Suprapubic skin (tissue), 4 donors: ENCODE measurements around the gene MED27.

Experiments
- POLR2A ChIP-seq, 2 donors: fragments of 450-650 bp; IDR thresholded peaks; one replicate each; pipeline ENCODE4 v1.6.1; 2017; ENCODE audit warnings: antibody characterized with exemption in 2 of 2, mild to moderate bottlenecking in 2 of 2, moderate library complexity in 2 of 2
- POLR2AphosphoS5 ChIP-seq, 3 donors: sonication (generic); formaldehyde crosslinking; IDR thresholded peaks; one replicate each; pipeline ENCODE4 v1.6.1; 2017; ENCODE audit warnings: antibody characterized with exemption in 3 of 3
- TF ChIP-seq, protein P1 (sequence below), 2 donors: fragments of 200-600 bp in 1 of 2; fragments of 450-650 bp in 1 of 2; sonication (generic) in 1 of 2; IDR thresholded peaks; one replicate each; pipeline ENCODE4 v1.5.1; 2016 to 2019; ENCODE audit warnings: antibody characterized with exemption in 2 of 2, mild to moderate bottlenecking in 1 of 2, moderate library complexity in 1 of 2

- TF ChIP-seq, protein P1, sequence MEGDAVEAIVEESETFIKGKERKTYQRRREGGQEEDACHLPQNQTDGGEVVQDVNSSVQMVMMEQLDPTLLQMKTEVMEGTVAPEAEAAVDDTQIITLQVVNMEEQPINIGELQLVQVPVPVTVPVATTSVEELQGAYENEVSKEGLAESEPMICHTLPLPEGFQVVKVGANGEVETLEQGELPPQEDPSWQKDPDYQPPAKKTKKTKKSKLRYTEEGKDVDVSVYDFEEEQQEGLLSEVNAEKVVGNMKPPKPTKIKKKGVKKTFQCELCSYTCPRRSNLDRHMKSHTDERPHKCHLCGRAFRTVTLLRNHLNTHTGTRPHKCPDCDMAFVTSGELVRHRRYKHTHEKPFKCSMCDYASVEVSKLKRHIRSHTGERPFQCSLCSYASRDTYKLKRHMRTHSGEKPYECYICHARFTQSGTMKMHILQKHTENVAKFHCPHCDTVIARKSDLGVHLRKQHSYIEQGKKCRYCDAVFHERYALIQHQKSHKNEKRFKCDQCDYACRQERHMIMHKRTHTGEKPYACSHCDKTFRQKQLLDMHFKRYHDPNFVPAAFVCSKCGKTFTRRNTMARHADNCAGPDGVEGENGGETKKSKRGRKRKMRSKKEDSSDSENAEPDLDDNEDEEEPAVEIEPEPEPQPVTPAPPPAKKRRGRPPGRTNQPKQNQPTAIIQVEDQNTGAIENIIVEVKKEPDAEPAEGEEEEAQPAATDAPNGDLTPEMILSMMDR (IDR thresholded peaks at IDR 0.05): no peak
- TF ChIP-seq POLR2A (IDR thresholded peaks at IDR 0.05): no peak
- no peak for TF ChIP-seq POLR2AphosphoS5 (IDR thresholded peaks at IDR 0.05)
These were observed 65.4 kb downstream of the MED27 start for GRCh38 chr9:132014218-132014805.
